Endodermal cell (in vitro differentiated cells): ENCODE data around the gene ACSS1. TPM values are rescaled to one million over a fixed set of nuclear protein-coding genes. Genes with fewer than 3 reads are reported as not detected.

Experiments
- DNase-seq: peaks from one replicate; pipeline ENCODE4 v3.0.0-alpha.2; 2017
- H3K27ac ChIP-seq: 2 replicates; pipeline ENCODE4 v1.5.1; 2013; ENCODE audit warnings: mild to moderate bottlenecking, low read depth, low read length, moderate library complexity
- H3K27me3 ChIP-seq: 2 replicates; pipeline ENCODE4 v1.6.1; 2013; ENCODE audit warnings: mild to moderate bottlenecking, low read length, moderate library complexity; ENCODE audit not compliant: insufficient read depth, control insufficient read depth, poor library complexity, severe bottlenecking
- H3K36me3 ChIP-seq: 2 replicates; pipeline ENCODE4 v1.7.0; 2013; ENCODE audit warnings: mild to moderate bottlenecking, low read length, moderate library complexity; ENCODE audit not compliant: control insufficient read depth, insufficient read depth
- H3K4me1 ChIP-seq: one replicate; pipeline ENCODE4 v1.7.0; 2013; ENCODE audit warnings: low read length; ENCODE audit not compliant: control insufficient read depth, insufficient read depth
- H3K4me3 ChIP-seq: 2 replicates; pipeline ENCODE4 v1.5.1; 2013; ENCODE audit warnings: mild to moderate bottlenecking, low read length, moderate library complexity
- H3K9ac ChIP-seq: 2 replicates; pipeline ENCODE4 v1.6.1; 2013; ENCODE audit warnings: mild to moderate bottlenecking, low read length, moderate library complexity; ENCODE audit not compliant: poor library complexity, severe bottlenecking; ENCODE audit errors: extremely low read depth
- H3K9me3 ChIP-seq: 2 replicates; pipeline ENCODE4 v1.6.1; 2013; ENCODE audit warnings: mild to moderate bottlenecking, low read length, moderate library complexity; ENCODE audit not compliant: control insufficient read depth
- H3K27ac Mint-ChIP-seq: 2 replicates; pipeline ENCODE4 v1.8.0; 2020; ENCODE audit warnings: mixed read lengths
- H3K27me3 Mint-ChIP-seq: 2 replicates; pipeline ENCODE4 v1.8.0; 2021; ENCODE audit warnings: mild to moderate bottlenecking, mixed read lengths; ENCODE audit not compliant: insufficient read depth
- H3K36me3 Mint-ChIP-seq: 2 replicates; pipeline ENCODE4 v1.8.0; 2020; ENCODE audit warnings: low read depth, mixed read lengths
- H3K4me1 Mint-ChIP-seq: 2 replicates; pipeline ENCODE4 v1.8.0; 2020; ENCODE audit warnings: mixed read lengths
- H3K4me3 Mint-ChIP-seq: 2 replicates; pipeline ENCODE4 v1.8.0; 2020; ENCODE audit warnings: mild to moderate bottlenecking, moderate library complexity, mixed read lengths
- H3K9me3 Mint-ChIP-seq: 2 replicates; pipeline ENCODE4 v1.8.0; 2020; ENCODE audit warnings: mild to moderate bottlenecking, mixed read lengths
- CTCF ChIP-seq: fragments of 200-600 bp; sonication (generic); conservative IDR thresholded peaks from 2 replicates; pipeline ENCODE4 v1.5.0; 2021; ENCODE audit warnings: antibody characterized with exemption, mild to moderate bottlenecking
- whole genome bisulfite sequencing, 2 experiments: methylation state at CpG; one replicate each; pipeline versions ENCODE4 v1.1.5 to v1.1.7; 2013; ENCODE audit warnings: missing lambda C conversion rate in 2 of 2, mixed read lengths in 1 of 2; ENCODE audit not compliant: insufficient coverage in 1 of 2, insufficient read length in 1 of 2; 5-methylcytosine and 5-hydroxymethylcytosine counted together
- total RNA-seq, 2 donors: library from RNA; stranded (reverse); fragmentation: NEBNext Ultra II Directional in 1 of 2; extraction: Animal tissue kit (Norgen Biotek cat#: 25700) in 1 of 2; gene quantifications; 2 replicates in 1 of 2; 3 replicates in 1 of 2; pipeline ENCODE4 v1.2.1, GENCODE V29; 2021

Gene ACSS1
- total RNA-seq, 2 donors from 2014 or later, result 0.22 TPM; not detected in 1

- H3K4me1 Mint-ChIP-seq, result peaks cover 20% of the 10 kb centered on the region
- peak; percentile 41 for DNase-seq
- Histone ChIP-seq H3K4me1 (no peaks in the 10 kb centered on the region), H3K9me3 (no peaks in the 10 kb centered on the region), H3K27ac (no peak overlapping the region), H3K9ac (no peak overlapping the region), H3K27me3 (no peaks in the 10 kb centered on the region), H3K36me3 (no peaks in the 10 kb centered on the region), H3K4me3 (no peak overlapping the region)
- H3K9me3 Mint-ChIP-seq, result no peaks in the 10 kb centered on the region
- H3K36me3 Mint-ChIP-seq, result no peaks in the 10 kb centered on the region
- H3K27me3 Mint-ChIP-seq, result no peaks in the 10 kb centered on the region
- TF ChIP-seq CTCF, result no peak
- 90 to 96% methylated on average over 8 to 11 of the region's 11 CpGs for WGBS, 2 experiments
- H3K4me3 Mint-ChIP-seq, result no peak overlapping the region
- no peak overlapping the region for H3K27ac Mint-ChIP-seq
These were observed 43.1 kb downstream of the ACSS1 start for GRCh38 chr20:25014816-25015215.

- no peaks in the 10 kb centered on the region for H3K9me3 Mint-ChIP-seq
- no peak overlapping the region for H3K9ac ChIP-seq
- H3K36me3 ChIP-seq, result no peaks in the 10 kb centered on the region
- no peak overlapping the region for H3K27ac Mint-ChIP-seq
- H3K36me3 Mint-ChIP-seq, result no peaks in the 10 kb centered on the region
- peak; percentile 28 for DNase-seq
- H3K4me1 ChIP-seq, result no peaks in the 10 kb centered on the region
- peaks cover 20% of the 10 kb centered on the region for H3K4me1 Mint-ChIP-seq
- H3K9me3 ChIP-seq, result no peaks in the 10 kb centered on the region
- H3K27ac ChIP-seq, result no peak overlapping the region
- no peak overlapping the region for H3K4me3 ChIP-seq
- H3K27me3 ChIP-seq, result no peaks in the 10 kb centered on the region
- H3K4me3 Mint-ChIP-seq, result no peak overlapping the region
- no peak for TF ChIP-seq CTCF
- 91 to 92% methylated on average over 14 to 25 of the region's 25 CpGs for WGBS, 2 experiments
- H3K27me3 Mint-ChIP-seq, result peaks cover 3% of the 10 kb centered on the region
These were observed 44.2 kb downstream of the ACSS1 start for GRCh38 chr20:25013478-25014380.

- Histone ChIP-seq H3K9ac (no peak overlapping the region), H3K4me3 (no peak overlapping the region), H3K9me3 (no peaks in the 10 kb centered on the region), H3K27ac (no peak overlapping the region), H3K27me3 (no peaks in the 10 kb centered on the region), H3K36me3 (no peaks in the 10 kb centered on the region), H3K4me1 (no peaks in the 10 kb centered on the region)
- H3K27me3 Mint-ChIP-seq, result peaks cover 5% of the 10 kb centered on the region
- 95 to 96% methylated on average over 15 to 21 of the region's 21 CpGs for WGBS, 2 experiments
- no peak overlapping the region for H3K27ac Mint-ChIP-seq
- peaks cover 15% of the 10 kb centered on the region for H3K4me1 Mint-ChIP-seq
- no peak overlapping the region for H3K4me3 Mint-ChIP-seq
- no peaks in the 10 kb centered on the region for H3K9me3 Mint-ChIP-seq
- no peaks in the 10 kb centered on the region for H3K36me3 Mint-ChIP-seq
- peak; percentile 29 for DNase-seq
- no peak for TF ChIP-seq CTCF
These were observed 45.2 kb downstream of the ACSS1 start for GRCh38 chr20:25012616-25013189.
